Stomach smooth muscle (tissue), 2 donors: ENCODE measurements around the gene CNN1.

Experiments used
- H3K27ac ChIP-seq: one replicate; pipeline ENCODE4 v1.7.0; 2013; ENCODE audit warnings: mild to moderate bottlenecking, low read length, inconsistent platforms
- H3K27me3 ChIP-seq, 2 donors: one replicate each; pipeline ENCODE4 v1.7.0; 2013; ENCODE audit warnings: low read length in 2 of 2; ENCODE audit not compliant: insufficient read depth in 2 of 2, control insufficient read depth in 1 of 2
- H3K36me3 ChIP-seq, 2 donors: one replicate each; pipeline ENCODE4 v1.7.0; 2013; ENCODE audit warnings: low read length in 2 of 2; ENCODE audit not compliant: control insufficient read depth in 2 of 2, insufficient read depth in 2 of 2
- H3K4me1 ChIP-seq: one replicate; pipeline ENCODE4 v1.7.0; 2013; ENCODE audit warnings: low read length; ENCODE audit not compliant: control insufficient read depth, insufficient read depth
- H3K4me3 ChIP-seq, 2 donors: one replicate each; pipeline ENCODE4 v1.7.0; 2013; ENCODE audit warnings: low read length in 2 of 2
- H3K9ac ChIP-seq, 2 donors: one replicate each; pipeline ENCODE4 v1.7.0; 2013; ENCODE audit warnings: low read length in 2 of 2, mild to moderate bottlenecking in 1 of 2
- H3K9me3 ChIP-seq, 2 donors: one replicate each; pipeline ENCODE4 v1.7.0; 2013; ENCODE audit warnings: low read length in 2 of 2; ENCODE audit not compliant: control insufficient read depth in 2 of 2
- donor health status: healthy.
- donor health status: Pancreatic carcinoma.

Gene CNN1

DNA sequence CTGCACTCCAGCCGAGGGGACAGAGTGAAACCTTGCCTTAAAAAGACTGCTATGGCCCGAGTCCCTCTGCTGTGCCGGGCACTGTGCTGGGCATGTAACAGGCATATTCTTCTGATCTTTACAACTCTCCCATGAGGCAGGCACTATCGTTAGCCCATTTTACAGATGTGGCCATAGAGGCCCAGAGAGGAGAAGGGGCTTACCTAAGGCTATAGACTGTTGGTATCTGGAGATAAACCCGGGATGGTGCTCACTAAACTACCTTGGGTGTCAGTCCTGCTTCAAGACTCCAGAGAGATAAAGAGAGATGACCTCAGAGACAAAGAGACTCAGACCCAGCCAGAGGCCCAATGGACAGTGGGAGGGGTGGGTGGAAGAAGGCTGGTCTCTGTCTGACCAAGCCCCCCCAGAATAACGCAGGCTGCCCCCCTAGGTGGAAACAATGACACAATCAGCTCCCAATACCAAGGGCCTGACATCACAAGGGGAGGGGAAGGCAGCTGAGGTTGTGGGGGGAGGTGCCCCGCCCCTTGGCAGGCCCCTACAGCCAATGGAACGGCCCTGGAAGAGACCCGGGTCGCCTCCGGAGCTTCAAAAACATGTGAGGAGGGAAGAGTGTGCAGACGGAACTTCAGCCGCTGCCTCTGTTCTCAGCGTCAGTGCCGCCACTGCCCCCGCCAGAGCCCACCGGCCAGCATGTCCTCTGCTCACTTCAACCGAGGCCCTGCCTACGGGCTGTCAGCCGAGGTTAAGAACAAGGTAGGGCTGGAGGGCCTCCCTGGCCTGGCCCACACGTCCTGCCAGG is at the start of gene CNN1:
TSS of gene CNN1 (plus strand) at position 620 of the 805 bp plus-strand sequence. CDS start at position 697, 77 bp downstream.
- peak within 1 kb of the TSS; percentile 100 for H3K9ac ChIP-seq
- peak within 1 kb of the TSS; percentile 100 for H3K27ac ChIP-seq
- peak within 1 kb of the TSS; percentile 86 to 95 for H3K4me3 ChIP-seq

DNA sequence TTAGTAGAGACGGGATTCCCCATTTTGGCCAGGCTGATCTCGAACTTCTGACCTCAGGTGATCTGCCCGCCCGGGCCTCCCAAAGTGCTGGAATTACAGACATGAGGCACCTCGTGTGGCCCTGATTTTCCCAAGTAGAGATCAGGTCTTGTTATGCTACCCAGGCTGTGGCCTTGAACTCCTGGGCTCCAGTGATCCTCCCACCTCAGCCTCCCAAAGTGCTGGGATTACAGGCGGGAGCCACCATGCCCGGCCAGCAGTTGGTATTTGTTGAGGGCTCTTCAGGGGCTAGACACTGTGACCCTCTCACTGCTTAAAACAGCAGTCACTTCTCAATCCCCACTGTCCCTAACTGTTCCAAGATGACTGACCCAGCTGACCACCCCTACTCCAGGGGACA is 49.3 kb upstream of the CNN1 start:
- Histone ChIP-seq H3K4me3 (no peak overlapping the region), H3K27me3 (peaks cover 2 to 4% of the 10 kb centered on the region in 2 donors), H3K9me3 (no peaks in the 10 kb centered on the region), H3K27ac (no peak overlapping the region), H3K36me3 (peaks cover 3 to 6% of the 10 kb centered on the region in 2 donors), H3K9ac (no peak overlapping the region), H3K4me1 (no peaks in the 10 kb centered on the region)

More for the DNA sequence above, at the start of gene CNN1:
- Histone ChIP-seq H3K27me3 (no peaks in the 10 kb centered on the region), H3K36me3 (peaks cover 8 to 14% of the 10 kb centered on the region in 2 donors), H3K4me1 (peaks cover 54% of the 10 kb centered on the region), H3K9me3 (no peaks in the 10 kb centered on the region)

DNA sequence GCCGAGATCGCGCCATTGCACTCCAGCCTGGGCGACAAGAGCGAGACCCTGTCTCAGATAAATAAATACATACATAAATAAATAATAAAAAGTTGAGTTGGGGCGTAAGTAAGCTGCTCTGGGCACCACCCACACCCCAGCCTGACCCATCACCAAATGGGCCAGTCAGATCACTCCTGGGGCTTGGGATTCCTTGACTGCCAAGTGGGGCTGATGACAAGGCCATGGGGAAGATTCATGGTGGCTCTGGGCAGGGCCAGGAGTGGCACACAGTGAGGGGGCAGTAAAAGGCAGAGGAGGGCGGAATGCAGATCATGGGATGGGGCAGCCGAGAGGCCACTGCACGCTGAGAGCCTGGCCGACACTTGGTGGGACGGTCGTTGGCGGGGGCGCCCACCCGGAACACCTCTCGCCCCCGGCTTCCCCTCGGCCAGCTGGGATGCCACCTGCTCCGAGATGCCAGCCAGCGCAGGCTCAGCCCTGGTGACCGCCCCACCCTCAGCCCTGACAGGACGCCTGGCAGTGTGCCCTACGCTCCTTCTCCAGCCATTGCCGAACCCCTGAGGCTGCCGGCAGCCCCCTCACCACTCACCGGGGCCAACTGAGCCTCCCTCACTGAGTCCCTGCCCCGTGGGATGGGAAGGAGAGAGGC is 43.9 kb upstream of the CNN1 start:
- peaks cover 3 to 24% of the 10 kb centered on the region in 2 donors for H3K36me3 ChIP-seq
- no peaks in the 10 kb centered on the region for H3K27me3 ChIP-seq
- H3K9ac ChIP-seq: no peak overlapping the region
- H3K27ac ChIP-seq: no peak overlapping the region
- H3K4me3 ChIP-seq: no peak overlapping the region
- no peaks in the 10 kb centered on the region for H3K9me3 ChIP-seq
- H3K4me1 ChIP-seq: no peaks in the 10 kb centered on the region

DNA sequence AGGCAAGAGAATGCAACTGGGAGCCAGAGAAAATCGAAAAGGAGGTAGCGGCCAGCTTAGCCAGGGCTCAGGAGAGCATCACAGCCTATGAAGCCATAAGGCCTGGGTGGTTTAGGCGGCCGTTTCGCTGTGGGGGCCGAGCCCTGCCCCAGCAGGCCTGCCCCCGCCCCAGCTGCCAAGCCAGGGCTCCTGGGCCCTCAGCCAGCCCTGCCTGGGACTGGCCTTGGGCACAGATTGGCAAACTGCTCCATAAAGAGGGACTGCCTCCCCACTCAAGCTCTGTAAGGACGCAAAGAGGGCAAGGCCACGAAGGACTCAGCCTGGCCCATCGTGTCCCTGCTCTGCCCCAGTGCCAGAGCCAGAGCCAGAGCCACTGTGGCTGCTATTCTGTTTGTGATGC is 43.2 kb upstream of the CNN1 start:
- H3K9me3 ChIP-seq: no peaks in the 10 kb centered on the region
- no peaks in the 10 kb centered on the region for H3K4me1 ChIP-seq
- no peak overlapping the region for H3K4me3 ChIP-seq
- no peaks in the 10 kb centered on the region for H3K27me3 ChIP-seq
- H3K9ac ChIP-seq: no peak overlapping the region
- no peak overlapping the region for H3K27ac ChIP-seq
- H3K36me3 ChIP-seq: peaks cover 3 to 24% of the 10 kb centered on the region in 2 donors

DNA sequence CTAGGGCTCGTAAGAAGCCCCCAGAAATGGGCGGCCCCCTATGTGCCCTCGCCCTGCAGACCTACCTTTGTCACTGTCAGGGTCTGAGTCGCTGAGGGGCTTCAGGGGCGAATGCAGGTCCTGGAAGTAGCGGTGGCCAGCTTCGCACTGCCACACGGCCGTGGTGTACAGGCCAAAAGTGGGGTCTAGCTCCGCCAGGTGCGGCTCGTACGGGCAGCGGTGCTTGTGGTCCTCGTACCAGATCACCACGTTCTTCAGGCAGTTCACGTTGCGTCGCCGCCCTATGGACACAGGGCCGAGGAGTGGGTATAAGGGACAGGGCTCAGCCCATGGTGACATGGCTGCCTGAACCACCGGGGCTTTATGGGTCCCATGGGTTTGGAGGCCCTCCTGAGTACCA is 42.8 kb upstream of the CNN1 start:
- H3K27ac ChIP-seq: no peak overlapping the region

DNA sequence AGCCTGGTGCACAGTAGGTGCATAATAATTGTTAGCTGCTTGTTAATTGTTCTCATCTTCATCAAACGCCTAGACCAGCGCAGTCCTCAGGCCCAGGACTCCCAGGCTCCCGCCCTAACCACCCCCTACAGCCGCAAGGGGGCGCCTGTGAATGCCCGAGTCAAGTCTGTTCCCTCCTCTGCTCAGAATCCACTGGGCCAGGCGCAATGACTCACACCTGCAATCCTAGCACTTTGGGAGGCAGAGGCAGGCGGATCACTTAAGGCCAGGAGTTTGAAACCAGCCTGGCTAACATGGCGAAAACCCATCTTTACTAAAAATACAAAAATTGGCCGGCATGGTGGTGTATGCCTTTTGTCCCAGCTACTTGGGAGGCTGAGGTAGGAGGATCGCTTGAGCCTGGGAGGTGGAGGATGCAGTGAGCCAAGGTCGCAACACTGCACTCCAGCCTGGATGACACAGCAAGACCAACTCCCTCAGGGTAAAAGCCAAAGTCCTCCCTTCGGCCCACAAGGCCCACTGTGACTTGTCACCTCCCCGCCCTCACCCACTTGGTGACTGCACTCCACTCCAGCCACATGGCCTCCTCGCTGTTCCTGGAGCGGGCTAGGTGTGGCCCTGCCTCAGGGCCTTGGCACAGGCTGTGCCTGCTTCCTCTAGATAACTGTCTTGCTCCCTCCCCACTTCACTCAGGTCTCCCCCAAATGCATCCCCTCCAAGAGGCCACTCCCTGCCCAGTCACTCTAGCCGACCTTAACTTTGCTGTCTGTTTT is 42.1 kb upstream of the CNN1 start:
- Histone ChIP-seq H3K27me3 (no peaks in the 10 kb centered on the region), H3K9me3 (no peaks in the 10 kb centered on the region)

More for the DNA sequence above, 42.8 kb upstream of the CNN1 start:
- Histone ChIP-seq H3K4me3 (no peak overlapping the region), H3K27me3 (no peaks in the 10 kb centered on the region), H3K9ac (no peak overlapping the region), H3K4me1 (no peaks in the 10 kb centered on the region), H3K36me3 (peaks cover 3 to 24% of the 10 kb centered on the region in 2 donors), H3K9me3 (no peaks in the 10 kb centered on the region)

DNA sequence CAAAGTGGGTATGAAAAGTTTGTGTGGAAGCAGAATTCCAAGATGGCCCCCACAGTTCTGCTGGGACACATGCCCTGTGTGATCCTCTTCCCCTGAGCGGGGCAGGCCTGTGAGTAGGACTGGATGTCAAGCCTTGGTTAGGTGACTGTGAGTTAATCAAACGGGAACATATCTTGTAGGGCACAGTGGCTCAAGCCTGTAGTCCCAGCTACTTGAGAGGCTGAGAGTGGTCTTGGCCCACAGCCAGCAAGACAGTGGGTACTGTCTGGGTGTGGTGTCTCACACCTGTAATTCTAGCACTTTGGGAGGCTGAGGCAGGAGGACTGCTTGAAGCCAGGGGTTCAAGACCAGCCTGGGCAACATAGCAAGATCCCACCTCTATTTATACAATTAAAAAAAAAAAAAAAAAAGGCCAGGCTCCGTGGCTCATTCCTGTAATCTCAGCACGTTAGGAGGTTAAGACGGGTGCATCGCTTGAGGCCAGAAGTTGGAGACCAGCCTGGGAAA is 39.4 kb upstream of the CNN1 start:
- Histone ChIP-seq H3K4me3 (no peak overlapping the region), H3K27me3 (no peaks in the 10 kb centered on the region), H3K27ac (no peak overlapping the region), H3K4me1 (no peaks in the 10 kb centered on the region), H3K9ac (no peak overlapping the region), H3K9me3 (no peaks in the 10 kb centered on the region), H3K36me3 (peaks cover 0 to 18% of the 10 kb centered on the region in 2 donors)

More for the DNA sequence above, 42.1 kb upstream of the CNN1 start:
- no peak overlapping the region for H3K27ac ChIP-seq
- H3K4me3 ChIP-seq: no peak overlapping the region
- no peak overlapping the region for H3K9ac ChIP-seq
- peaks cover 3 to 21% of the 10 kb centered on the region in 2 donors for H3K36me3 ChIP-seq
- H3K4me1 ChIP-seq: no peaks in the 10 kb centered on the region

DNA sequence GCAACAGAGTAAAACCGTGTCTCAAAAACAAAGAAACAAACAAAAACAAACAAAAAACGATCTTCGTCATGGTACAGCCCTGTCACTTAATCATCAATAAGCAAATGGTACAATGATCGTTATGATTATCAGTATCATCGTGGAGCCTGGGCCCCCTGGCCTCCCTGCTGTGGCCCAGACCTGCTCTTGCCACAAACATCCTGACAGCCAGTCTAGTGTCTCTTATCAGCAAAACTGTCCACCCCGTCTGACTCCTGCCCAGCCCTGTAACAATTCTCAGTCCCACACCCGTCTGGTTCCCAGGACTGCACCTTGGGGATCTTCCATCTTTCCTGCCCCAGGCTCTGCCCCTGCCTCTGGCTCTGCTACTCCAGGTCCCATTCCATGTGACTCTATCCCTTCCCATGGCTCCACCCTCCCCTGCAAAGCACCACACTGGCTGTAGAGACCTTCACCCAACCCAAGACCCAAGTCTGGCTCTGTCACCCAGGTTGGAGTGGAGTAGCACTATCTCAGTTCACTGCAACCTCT is 38.7 kb upstream of the CNN1 start:
- Histone ChIP-seq H3K4me3 (no peak overlapping the region), H3K36me3 (peaks cover 0 to 18% of the 10 kb centered on the region in 2 donors), H3K4me1 (peaks cover 4% of the 10 kb centered on the region), H3K27ac (no peak overlapping the region), H3K9ac (no peak overlapping the region), H3K27me3 (no peaks in the 10 kb centered on the region), H3K9me3 (no peaks in the 10 kb centered on the region)

DNA sequence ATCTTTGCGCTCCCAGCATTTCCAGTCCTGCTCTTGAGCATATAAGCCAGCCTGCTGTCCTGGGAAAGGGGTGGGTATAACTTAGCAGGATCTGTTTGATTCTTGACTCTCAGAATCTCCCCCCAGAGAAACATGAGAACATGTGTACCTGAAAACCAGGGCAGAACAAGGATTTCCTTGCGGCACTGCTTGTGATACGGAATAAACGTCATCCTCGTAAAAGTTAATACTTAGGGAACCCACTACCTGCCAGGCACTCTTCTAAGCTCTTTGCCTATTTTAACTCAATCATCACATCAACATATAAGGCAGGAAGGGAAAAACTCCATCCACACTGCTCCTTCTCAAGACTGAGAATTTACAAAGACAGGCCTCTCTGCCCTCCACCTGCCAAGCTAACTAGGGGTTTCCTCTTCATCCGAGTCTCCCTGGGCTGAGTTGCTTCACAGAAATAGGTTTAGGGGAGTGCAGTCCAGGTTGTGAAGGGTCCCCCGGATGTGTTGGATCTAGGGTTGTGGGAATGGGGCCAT is 34.1 kb upstream of the CNN1 start:
- Histone ChIP-seq H3K36me3 (no peaks in the 10 kb centered on the region), H3K4me3 (peak overlapping the region; percentile 82 to 84), H3K27ac (peak overlapping the region; percentile 90), H3K27me3 (no peaks in the 10 kb centered on the region), H3K9me3 (no peaks in the 10 kb centered on the region), H3K9ac (peak overlapping the region; percentile 74 to 87), H3K4me1 (peaks cover 9% of the 10 kb centered on the region)

DNA sequence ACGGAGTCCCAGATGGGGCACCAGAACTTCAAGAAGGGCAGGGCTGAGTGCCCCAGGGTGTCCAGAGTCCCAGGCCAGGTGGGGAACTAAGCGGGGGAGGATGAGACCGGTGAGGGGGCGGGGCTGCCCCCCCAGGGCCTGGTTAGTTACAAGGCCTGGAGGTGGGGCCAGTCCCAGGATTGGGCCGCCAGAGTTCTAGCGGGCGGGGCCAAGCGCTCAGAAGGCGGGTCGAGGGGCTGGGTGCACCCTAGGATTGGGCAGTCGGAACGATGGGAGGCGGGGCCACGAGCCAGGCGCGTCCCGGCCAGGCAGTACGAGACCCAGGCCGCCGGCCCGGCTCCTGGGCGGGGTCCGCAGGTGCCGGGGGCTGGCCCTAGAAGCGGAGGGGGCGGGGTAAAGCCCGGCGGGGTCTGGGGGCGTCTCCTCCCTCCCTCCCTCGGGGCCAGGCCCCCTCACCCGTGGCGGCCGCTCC is 33.6 kb upstream of the CNN1 start:
- peak overlapping the region; percentile 82 to 84 for H3K4me3 ChIP-seq
- no peaks in the 10 kb centered on the region for H3K9me3 ChIP-seq
- peaks cover 9% of the 10 kb centered on the region for H3K4me1 ChIP-seq
- H3K9ac ChIP-seq: peak overlapping the region; percentile 78 to 87
- no peaks in the 10 kb centered on the region for H3K36me3 ChIP-seq
- H3K27me3 ChIP-seq: no peaks in the 10 kb centered on the region
- peak overlapping the region; percentile 90 for H3K27ac ChIP-seq
